GM18511 (cell line): ENCODE results near the gene TMEM196.

Experiments used
- ATAC-seq: cut with Tn5 transposase; IDR thresholded peaks from one replicate; pipeline ENCODE4 v1.9.1; 2021; ENCODE audit warnings: mild to moderate bottlenecking, moderate library complexity; ENCODE audit not compliant: unreplicated experiment

The TMEM196 gene

DNA sequence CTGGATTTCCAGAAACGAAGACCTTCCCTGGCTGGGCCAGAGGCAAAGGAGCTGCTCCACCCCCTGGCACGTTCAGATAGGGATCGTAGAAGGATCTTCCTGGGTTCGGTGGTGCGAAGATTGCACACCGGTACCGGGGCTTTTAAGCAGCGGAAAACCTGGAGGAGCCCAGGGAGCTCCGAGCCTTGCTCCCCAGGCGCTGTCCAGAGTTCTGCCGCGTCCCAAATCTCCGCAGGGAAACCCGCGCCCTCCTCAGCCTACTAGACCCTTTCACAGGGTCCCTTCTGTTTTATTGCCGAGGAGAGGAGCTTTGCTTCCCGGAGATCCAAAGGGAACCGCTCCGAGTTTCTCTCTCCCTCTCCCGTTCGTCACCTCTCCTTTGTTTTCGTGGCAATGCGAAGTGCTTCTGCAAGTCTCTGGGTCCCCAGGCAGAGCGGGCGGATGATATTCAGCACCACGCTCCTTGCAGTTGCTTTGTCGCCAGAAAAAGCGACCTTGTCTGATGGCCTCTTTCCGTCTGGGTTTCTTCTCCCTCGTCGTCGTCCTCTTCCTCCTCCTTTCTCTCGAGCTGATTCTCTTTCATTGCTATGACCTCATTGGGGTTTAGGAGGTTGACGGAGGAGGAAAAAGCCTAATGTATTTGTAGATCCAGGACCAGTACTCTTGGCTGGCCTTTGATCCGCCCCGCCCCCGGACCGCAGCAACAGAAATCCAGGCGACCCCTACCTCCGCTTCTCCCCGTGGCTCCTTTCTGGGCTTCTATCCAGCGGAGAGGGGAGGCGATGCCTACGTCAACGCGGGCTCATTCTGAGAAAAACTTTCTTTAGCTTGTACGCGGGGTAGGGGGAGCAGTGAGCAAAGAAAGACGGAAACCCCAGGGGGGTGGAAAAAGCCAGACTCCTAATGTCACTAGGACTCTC is at the start of gene TMEM196:
TSS of gene TMEM196 (minus strand) at position 777 of the 920 bp plus-strand sequence. CDS start 921 bp downstream, outside the sequence.
- no peak for ATAC-seq

- no peak for ATAC-seq
Measured at GRCh38 chr7:19816128-19816527, 42.7 kb upstream of the TMEM196 start.

- ATAC-seq = no peak
Measured at GRCh38 chr7:19815546-19815945, 42.1 kb upstream of the TMEM196 start.

DNA sequence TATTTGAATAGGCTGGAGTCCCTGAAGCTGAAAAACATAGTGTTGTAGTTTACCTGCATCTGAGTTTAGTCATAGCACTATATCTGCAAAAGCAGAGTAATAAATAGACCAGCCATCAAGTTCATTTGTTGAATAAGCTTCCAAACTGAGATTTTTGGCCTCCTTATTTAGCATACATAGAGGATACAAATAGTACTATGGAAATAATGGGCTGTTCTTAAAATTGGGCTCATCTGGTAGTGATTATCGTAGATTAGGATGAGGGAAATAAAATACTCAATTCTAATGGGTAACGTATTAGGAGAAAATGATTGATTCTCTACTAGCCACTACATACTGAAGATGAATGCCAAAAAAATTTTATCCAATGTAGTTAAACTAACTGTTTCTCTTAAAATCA is 41.4 kb upstream of the TMEM196 start:
- no peak for ATAC-seq

DNA sequence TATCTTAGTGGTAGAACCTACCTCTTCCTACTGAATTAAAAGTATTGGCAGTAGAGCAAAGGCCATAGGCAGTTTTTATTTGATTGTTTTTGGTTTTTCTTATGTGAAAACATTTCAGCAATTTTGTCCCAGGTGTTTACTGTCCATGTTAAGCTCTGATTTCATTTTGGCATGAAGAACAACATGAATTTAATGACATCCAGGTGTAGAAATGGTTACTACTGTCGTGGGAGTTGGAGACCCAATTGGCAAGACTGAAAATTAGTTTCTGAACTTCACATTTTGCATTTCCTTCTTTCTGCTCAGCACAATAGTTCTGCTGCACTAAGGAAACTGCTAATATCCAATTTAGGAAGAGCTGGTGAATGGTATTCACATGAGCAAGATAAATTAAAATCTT is 38.0 kb upstream of the TMEM196 start:
- ATAC-seq = no peak

DNA sequence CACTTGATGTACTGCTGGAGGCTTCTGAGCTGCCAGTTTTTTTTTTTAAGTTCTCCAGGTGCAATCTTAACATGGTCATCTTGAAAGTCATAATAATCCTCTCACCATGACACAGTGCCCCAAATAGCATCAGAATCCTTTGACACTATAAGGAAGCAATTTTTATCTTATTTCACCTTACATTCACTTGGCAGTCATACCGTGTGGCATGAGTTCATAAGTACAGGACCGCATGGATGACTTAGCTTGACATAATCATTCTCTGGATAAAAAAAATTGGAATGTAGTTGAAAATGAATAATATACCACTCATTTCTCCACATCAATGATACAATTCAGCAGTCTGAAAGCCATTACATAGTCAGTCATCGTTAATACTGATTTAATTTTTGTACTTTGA is 25.6 kb upstream of the TMEM196 start:
- no peak for ATAC-seq

DNA sequence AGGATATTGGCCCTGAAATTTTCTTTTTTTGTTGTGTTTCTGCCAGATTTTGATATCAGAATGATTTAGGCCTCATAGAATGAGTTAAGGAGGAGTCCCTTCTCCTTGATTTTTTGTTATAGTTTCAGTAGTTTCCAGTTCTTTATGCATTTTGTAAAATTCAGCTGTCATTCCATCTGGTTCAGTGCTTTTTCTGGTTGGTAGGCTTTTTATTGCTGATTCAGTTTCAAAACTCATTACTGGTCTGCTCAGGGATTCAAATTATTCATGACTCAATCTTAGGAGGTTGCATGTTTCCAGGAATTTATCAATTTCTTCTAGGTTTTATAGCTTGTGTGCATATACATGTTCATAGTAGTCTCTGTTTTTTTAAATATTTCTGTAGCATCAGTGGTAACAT is 10.1 kb upstream of the TMEM196 start:
- no peak for ATAC-seq

GRCh38 chr7:19776981-19777380 is 3.6 kb upstream of the TMEM196 start:
- ATAC-seq = no peak

GRCh38 chr7:19775578-19775977 is 2.2 kb upstream of the TMEM196 start:
- no peak for ATAC-seq

GRCh38 chr7:19772306-19772705 is 1.1 kb downstream of the TMEM196 start:
- no peak for ATAC-seq

DNA sequence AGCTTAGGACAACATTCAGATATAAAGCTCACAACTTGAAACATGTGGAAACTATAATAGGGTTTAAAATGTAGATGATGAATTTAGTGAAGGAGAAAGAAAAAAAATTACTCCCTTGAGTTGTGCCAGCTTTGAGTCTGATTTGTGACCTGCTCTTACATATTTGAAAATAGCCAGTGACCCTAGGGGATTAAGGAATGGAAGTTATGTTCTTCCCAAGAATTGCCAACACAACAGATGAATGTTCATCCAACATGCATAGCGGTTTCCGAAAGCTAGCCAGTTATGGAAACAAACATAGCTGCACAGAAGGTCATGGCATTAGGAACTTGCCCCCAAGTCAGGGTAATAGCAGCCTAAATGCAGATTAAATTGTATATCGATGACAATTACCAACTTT is 10.8 kb downstream of the TMEM196 start:
- no peak for ATAC-seq

- peak; percentile 54 for ATAC-seq
Measured at GRCh38 chr7:19754521-19755116, 18.8 kb downstream of the TMEM196 start.

DNA sequence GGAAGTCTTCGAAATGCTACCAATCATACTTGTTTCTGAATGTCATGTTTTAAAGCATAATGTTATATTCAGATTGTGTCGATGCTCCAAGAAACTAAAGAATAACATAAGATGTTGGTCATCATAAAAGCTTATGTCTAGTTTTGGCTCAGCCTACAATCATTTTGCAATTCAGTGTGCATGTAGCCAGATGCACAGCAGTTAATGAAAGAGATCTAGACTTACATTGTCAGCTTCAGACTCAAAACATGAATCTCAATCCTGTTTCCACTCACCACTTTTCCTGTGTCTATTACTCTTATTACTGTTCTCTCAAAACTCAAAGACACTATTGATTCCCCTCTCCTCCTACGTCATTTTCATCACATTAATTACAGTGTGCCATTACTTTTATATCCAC is 21.4 kb downstream of the TMEM196 start:
- no peak for ATAC-seq

DNA sequence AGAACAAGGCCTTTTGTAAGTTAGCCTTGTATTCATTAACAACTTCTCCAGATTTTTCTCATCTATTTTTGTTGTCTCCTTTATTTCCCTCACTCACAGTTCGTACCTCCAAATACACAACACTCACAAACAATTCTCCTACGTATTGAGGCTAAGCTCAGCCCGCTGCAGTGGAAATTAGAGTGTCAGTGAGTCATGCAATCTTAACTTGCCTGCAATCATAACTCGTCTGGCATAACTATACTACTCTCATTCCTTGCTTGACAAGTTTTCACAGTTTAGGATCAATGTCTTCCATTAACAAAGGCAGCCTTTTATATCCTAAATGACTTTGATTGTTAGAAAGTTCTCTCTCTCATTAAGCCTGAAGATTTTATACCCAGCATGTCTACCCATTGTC is 23.8 kb downstream of the TMEM196 start:
- ATAC-seq = no peak

GRCh38 chr7:19747740-19748339 is 25.6 kb downstream of the TMEM196 start:
- no peak for ATAC-seq

- no peak for ATAC-seq
Measured at GRCh38 chr7:19744075-19744474, 29.3 kb downstream of the TMEM196 start.

DNA sequence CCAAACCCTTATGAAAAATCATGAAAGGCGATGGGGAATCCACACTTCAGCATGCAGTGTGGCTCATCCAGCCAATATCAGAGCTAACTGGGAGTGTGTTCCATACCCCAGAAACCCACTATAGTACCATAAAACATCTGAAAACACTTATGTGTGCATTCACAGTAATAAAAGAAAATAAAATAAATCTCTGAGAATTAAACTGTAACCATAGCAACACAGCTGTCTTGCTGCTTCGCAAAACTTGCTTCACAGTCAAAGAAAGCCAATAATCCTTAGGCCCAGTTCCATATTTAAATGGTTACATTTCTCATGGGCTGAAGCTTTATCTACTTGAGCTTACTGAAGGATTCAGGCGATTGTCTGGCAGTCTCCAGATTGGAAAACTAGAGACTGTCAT is 44.7 kb downstream of the TMEM196 start:
- no peak for ATAC-seq

DNA sequence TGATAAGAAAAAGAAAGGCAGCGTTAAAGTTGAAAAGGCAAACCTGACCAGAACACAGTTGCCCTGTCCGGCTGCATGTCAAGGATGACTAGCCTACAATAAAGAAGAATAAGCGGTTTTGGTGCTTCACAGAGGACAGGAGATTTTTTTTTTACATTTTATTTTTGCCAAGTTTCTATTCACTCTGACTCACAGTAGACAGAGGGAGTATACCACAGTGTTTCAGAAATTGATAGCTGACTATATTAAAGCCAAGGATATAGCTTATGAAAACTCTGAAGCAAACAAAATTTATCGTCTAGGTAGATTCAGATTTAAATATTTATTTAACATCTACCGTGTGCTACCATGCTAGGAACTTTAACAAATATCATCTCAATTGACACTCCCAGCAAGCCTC is 47.6 kb downstream of the TMEM196 start:
- ATAC-seq = no peak

DNA sequence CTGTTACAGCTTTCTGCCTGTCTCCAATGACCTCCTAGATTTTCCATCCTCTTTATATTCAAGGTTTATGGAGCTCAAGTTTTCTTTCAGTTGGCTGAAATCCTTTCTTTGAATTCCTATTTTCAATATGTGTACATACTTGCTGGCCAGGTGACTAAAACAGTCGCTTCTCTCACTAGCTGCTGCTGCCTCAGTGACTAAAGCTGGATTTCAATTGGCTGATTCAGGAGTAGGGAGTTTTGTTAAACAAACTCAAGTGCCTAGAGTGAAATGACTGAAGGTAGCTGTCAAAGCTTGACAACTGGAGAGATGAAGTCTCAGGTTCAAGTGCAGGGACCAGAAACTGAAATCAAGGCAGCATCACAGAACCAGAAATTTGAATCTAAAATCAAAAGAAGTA is 57.9 kb downstream of the TMEM196 start:
- ATAC-seq = no peak

DNA sequence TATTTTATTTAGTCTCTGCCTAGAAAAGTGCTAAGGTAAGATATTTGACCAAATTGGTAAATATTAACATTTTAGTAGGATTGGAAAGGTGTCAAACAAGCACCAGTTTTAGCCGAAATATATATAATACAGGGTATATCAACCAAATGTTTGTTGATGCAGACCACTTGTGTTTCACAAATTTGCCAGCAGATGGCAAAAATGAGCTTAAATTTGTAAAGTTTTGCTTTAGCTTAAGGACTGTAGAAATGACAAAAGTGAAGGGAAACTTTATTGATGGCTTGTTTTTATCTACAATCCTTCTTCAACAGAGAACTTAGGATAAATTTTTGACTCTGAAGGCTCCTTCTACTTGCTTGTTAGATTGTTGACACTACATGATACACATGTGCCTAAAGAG is 59.7 kb downstream of the TMEM196 start:
- ATAC-seq = no peak

DNA sequence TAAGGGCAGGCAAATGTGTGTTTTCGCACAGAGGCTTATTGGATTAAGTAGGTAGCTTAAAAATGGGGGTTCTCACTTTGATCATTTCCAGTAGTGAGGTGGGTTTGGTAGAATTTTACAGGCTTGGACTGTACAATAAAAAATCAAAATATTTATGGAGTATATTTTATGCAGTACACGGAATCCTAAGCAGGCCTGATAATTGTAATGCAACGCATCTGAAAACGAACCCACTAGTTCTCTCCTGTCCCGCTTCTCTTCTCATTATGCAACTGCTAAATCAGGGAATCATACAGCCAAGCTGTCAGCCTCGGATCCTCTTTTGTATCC is 64.2 kb downstream of the TMEM196 start:
- no peak for ATAC-seq
